ENCODE data around the gene FCHSD2. TPM values are rescaled to one million over a fixed set of nuclear protein-coding genes. Genes with fewer than 3 reads are reported as not detected.
A peak's percentile ranks its signal among the peaks of the same experiment; 100 is the strongest.
"Not testable (repeated sequence)": the region's sequence is repeated elsewhere in the genome, so short reads cannot be mapped to it uniquely, and the experiment has no call there.

The FCHSD2 gene
- total RNA-seq, 1 donor from 2014 or later, result 19.2 TPM

DNA sequence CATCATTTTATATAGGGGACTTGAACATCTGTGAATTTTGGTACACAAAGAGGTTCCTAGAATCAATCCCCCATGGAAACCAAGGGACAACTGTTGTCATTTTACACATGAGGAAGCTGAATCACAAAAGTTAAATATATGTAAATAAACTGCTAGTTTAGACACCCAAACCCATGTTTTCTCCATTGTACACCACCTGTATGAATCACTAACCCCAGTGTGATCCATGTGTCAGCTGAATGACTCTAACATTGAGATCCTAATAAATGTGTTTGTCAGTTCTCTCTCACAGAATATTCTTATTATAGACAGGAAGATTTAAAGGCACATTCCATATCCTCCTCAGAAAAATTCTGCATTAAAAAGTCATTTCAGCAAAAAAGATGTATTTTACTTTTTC lies 244.6 kb downstream of the FCHSD2 start:
- DNase-seq (ENCODE audit: low spot score), result no peak
- no peak for ATAC-seq

DNA sequence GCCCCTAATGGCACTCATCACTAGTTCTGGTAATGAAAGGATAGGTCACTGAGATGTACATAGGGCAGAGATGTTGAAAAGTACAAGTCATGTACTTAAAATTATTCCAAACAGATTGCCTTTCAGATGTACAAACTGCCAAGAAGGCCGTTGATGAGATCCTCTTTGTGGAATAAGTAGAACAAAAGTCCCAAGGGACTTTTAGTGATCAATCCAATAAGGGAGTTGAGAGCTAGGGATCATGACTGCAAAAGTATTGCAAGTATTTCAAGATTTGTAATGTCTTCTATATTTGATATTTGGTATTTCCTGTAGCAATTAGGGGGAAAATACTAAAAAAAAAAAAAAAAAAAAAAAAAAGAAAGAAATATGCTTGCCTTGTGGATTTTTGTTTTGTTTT lies 245.7 kb downstream of the FCHSD2 start:
- ATAC-seq (no peak), DNase-seq (ENCODE audit: low spot score) (no peak)

DNA sequence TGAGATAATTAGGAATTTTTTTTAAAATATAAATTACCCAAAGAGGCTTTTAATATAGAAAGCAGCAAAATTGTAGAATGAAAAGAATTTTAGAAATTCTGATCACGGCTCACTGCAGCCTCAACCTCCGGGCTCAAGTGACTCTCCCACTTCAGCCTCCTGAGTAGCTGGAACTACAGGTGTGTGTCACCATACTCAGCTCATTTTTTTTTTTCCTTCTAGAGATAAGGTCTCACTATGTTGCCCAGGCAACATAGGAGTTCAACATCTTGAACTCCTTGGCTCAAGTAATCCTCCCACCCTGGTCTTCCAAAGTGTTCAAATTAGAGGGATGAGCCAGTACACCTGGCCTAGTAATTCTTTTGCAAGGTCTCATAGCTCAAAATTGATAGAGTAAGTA lies 251.2 kb downstream of the FCHSD2 start:
- no peak for DNase-seq (ENCODE audit: low spot score)
- ATAC-seq, result no peak

DNA sequence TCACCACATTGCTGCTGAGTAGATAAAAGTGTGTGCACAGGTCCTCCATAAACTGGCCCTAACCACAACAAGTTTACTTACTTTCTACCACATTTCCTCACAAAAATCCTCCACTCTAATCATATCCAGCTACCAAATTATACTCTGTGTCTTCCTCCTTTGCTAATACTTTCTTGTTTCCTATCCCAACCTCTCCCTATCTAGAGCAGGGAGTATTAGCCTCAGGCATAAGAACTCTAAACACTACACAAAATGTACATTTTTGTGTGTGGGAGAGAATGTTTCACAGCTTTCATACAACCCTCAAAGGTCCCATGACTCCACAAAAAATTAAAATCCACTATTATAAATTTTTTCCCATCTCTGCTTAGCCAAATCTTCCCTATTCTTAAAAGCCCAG lies 255.5 kb downstream of the FCHSD2 start:
- no peak for DNase-seq (ENCODE audit: low spot score)

DNA sequence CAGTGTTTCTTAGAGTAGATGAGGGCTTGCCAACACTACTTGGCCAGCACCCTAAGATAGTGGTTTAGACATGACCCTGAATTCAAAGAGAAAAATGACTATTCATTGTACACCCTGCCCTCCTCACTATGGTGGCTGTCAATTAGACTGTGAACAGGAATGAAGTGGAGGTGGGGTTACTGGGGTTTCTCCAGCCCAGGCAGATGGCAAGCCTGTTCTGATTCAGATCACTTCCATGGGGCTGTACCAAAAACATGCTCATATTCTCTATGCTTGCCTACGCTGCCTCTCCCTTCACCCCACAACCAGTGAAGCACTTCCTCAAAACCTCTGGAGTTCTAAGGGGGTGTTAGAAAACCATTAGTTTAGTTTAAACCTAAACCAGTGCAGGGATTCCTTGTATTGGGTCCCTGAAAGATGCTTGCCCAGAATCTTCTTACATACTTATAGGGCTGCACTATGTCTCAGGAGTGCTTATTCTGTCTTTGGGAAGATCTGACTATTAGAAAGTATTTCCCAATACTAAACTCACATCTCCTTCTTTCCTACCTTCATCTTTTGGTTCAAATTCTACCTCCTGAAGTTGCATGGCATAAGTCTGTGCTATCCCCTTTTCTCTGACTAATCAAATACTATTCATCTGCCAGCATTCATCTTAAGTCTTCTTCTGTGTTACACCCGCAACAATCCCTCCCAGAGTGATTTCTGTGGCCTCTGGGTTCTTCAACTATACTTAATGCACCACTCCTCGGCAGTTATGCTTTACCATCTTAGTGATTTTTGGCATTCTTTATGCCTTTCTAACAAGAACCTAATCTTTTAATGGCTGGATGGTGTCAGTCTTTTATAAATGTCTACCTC lies 256.1 kb downstream of the FCHSD2 start:
- DNase-seq (ENCODE audit: low spot score) (no peak), ATAC-seq (no peak)

More for the DNA sequence above, 255.5 kb downstream of the FCHSD2 start:
- no peak for ATAC-seq

DNA sequence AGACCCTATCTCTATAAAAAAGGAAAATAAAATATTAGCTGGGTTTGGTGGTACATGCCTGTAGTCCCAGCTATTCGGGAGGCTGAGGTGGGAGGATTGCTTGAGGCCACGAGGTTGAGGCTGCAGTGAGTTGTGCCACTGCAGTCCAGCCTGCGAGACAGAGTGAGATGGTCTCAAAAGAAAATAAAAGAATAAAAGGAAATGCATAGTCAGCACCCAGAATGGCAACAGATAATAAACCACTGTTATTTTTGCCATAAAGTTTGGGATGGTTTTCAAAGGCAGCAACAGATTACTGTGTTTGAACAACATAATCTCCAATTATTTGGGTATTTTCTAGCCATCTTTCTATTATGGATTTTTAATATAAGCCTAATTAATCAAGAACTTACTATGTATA lies 266.0 kb downstream of the FCHSD2 start:
- no peak for ATAC-seq
- DNase-seq (ENCODE audit: low spot score), result no peak

DNA sequence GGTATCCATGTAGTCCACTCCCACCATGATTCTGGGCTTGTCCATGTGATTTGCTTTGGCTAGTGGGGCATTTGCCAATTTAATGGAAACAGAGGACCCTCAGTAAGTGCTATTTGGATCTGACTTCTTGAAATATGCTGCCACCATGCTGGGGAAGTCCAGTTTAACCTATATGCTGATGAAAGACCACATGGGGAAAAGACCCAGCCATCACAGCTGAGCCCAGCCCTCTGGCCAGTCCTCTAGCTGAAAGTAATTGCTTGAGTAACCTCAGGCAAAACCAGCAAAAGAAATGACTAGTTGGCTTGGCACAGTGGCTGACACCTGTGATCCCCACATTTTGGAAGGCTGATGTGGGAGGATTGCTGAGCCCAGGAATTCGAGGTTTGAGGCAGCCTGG lies 266.4 kb downstream of the FCHSD2 start:
- no peak for ATAC-seq
- no peak for DNase-seq (ENCODE audit: low spot score)

DNA sequence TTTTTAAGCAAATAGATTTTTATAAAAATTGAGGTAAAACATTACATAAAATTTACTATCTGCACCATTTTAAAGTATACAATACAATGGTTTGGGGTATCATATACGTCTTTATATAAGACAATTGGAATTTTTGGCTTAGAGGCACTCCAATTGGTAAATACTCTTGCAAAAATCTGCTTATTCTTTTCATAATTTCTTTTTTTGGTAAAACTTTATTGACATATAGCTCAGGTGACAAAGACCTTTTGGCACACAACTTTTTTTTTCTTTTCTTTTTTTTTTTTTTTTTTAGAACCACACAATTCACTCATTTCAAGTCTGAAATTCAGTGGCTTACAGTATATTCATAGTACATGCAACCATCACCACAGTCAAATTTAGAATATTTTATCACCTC lies 270.1 kb downstream of the FCHSD2 start:
- no peak for DNase-seq (ENCODE audit: low spot score)
- ATAC-seq, result no peak

DNA sequence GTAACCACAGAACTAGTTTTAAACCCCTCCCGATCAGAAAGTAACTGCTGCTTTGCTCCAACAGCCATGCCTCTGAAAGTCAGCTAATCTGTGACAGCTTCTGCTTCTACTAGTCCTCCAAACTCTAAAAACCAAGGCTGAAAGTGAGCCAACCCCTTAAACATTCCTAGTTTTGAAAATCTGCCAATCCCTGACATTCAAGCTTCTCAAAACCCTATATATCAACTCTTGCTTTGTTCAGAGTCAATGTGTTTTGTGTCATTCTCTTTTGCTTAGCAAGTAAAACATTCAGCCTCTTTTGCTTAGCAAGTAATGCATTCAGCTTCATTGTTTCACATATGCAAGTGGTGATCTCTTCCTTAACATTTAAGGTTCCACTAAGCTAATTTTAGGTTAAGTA lies 271.0 kb downstream of the FCHSD2 start:
- DNase-seq (ENCODE audit: low spot score), result no peak
- ATAC-seq, result no peak

DNA sequence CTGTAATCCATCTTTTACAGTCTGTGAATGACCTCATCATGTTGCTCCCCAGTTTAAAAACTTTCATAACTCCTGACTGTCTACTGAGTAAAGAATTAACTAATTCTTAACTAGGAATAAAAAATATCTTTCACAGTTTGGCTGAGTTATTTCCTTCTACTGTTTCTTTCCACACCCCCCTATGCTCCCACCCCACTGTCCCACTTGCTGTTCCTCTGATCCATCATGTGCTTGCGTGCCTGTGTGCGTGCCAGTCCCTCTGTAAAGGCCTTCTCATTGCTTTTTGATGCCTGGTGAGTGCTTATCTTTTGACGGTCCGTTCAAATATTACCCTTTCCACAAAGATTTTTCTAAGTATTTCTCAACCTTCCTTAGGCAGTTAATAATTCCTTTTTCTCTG lies 272.3 kb downstream of the FCHSD2 start:
- DNase-seq (ENCODE audit: low spot score) (no peak), ATAC-seq (no peak)

DNA sequence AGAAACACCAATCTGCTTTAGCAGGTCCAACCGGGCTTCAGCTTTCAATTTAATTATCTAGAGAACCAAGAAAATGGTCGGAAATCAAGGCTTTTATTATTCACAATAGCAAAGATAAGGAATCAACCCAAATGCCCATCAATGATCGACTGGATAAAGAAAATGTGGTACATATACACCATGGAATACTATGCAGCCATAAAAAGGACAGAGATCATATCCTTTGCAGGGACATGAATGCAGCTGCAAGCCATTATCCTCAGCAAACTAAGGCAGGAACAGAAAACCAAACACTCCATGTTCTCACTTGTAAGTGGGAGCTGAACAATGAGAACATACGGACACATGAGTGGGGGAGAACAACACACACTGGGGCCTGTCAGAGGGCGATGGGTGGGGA lies 274.1 kb downstream of the FCHSD2 start:
- no peak for DNase-seq (ENCODE audit: low spot score)
- no peak for ATAC-seq

DNA sequence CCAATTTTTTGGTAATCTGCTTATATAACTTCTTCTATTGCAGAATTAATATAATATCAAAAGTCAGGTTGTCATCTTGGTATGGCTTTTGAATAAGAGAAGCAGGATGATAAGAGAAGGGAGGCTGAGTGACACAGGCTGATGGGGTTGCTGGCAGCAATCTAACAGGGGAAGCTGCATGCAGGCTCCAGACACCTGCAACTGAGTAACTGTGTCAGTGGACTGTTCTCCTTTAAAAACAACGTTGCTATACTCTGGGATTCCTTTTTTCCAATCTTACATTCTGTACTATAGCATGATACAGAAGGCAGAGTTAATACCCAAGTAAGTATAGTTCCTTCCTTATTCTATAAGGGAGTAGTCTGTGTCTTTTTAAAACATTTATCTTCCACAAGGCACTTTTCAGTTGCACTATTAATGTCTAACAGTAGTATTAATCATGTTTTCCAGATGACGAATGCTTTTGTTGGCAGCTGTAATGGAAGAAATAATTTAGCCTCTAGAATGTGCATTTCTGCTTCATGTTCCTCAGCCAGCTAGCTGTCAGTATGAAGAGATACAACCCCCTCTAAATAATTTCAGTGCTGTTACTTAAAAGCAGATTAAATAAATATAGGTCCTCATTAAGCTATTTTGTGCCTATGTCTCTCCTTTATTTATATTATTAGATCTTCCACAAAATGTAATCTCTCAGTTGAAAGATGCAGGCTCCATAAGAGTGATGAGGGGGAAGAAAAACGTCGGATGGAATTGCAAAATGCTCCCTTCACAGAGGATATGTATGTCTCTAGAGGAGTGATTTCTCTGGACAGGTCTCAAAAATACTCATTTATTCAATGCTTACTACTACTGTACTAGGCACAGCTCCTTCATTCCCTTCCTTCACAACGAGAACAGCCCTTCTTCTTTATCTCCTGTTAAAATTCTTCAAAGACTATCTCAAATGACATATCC lies 277.1 kb downstream of the FCHSD2 start:
- DNase-seq (ENCODE audit: low spot score) (no peak), ATAC-seq (peak; percentile 15)

DNA sequence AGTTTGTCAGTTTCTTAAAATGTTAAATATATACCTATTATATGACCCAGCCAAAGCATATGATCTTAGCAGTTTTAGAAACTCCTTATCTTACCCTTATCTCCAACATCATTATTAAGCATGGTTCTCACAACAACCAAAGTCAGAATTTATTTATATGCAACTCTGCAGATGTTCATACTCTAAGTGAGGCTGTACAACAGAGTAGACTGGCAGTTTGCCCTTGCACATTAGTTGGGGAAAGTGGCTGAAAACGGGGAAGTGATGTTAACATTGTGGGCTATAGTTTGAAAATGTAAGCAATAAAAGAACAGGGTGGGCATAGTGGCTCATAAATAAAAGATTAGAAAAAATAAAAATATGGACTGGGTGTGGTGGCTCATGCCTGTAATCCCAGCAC lies 278.2 kb downstream of the FCHSD2 start:
- DNase-seq (ENCODE audit: low spot score), result no peak
- ATAC-seq, result no peak

DNA sequence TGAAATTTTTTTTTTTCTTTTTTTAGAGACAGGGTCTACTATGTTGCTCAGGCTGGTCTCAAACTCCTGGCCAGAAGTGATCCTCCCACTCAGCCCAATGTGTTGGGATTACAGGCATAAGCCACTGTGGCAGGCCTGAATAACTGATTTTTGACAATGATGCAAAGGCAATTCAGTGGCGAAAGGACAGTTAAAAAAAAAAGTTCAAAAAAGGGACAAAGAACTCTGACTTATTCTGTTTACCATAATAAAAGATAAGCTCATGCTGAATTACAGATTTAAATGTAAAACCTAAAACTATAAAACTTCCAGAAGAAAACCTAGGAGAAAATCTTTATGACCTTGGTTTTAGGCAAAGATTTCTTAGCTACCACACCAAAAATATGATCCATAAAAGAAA lies 279.0 kb downstream of the FCHSD2 start:
- no peak for DNase-seq (ENCODE audit: low spot score)
- no peak for ATAC-seq

DNA sequence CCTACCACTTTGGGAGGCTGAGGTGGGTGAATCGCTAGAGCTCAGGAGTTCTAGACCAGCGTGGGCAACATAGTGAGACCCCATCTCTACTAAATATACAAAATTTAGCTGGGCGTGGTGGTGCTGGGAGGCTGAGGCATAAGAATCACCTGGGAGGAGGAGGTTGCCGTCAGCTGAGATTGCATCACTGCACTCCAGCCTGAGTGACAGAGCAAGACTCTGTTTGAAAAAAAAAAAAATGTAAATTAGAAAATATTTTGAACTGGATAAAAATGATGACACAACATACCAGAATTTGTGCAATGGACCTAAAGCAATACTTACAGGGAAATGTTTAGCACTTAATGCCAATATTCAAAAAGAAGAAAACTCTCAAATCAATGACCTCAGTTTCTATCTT lies 281.5 kb downstream of the FCHSD2 start:
- DNase-seq (ENCODE audit: low spot score) (no peak), ATAC-seq (no peak)

DNA sequence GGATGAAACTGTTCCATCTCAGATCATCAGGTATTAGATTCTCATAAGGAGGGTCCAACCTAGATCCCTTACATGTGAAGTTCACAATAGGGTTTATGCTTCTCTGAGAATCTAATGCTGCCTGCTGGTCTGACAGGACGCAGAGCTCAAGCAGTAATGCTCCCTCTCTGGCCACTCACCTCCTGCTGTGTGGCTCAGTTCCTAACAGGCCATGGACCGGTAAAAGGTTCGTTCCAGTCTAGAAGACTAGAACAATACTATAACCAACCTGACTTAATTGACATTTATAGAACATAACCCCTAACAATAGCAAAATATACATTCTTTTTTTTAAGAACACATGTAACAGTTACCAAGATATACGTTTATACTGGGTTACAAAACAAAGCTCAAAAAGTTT lies 282.1 kb downstream of the FCHSD2 start:
- DNase-seq (ENCODE audit: low spot score) (no peak), ATAC-seq (no peak)

DNA sequence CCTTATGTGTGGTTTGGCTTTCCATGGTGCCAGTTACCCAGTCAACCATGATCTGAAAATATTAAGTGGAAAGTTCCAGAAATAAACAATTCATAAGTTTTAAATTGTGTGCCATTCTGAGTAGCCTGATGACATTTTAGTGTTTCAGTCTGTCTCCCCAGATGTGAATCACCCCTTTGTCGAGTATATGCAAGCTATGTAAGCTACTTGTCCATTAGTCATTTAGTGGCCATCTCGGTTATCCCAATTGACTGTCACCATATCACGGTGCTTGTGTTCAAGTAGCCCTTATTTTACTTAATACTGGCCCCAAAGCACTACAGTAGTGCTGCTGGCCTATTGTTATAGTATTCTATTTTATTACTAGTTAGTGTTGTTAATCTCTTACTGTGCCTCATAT lies 283.0 kb downstream of the FCHSD2 start:
- ATAC-seq (no peak), DNase-seq (ENCODE audit: low spot score) (no peak)

DNA sequence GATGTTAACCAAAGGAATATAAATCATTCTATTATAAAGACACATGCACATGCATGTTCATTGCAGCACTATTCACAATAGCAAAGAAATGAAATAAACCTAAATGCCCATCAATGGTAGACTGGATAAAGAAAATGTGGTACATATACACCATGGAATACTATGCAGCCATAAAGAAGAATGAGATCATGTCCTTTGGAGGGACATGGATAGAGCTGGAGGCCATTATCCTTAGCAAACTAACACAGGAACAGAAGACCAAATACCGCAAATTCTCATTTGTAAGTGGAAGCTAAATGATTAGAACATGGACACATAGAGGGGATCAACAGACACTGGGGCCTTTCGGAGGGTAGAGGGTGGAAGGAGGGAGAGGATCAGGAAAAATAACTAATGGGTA lies 283.9 kb downstream of the FCHSD2 start:
- not testable (repeated sequence) for ATAC-seq; DNase-seq (ENCODE audit: low spot score)

DNA sequence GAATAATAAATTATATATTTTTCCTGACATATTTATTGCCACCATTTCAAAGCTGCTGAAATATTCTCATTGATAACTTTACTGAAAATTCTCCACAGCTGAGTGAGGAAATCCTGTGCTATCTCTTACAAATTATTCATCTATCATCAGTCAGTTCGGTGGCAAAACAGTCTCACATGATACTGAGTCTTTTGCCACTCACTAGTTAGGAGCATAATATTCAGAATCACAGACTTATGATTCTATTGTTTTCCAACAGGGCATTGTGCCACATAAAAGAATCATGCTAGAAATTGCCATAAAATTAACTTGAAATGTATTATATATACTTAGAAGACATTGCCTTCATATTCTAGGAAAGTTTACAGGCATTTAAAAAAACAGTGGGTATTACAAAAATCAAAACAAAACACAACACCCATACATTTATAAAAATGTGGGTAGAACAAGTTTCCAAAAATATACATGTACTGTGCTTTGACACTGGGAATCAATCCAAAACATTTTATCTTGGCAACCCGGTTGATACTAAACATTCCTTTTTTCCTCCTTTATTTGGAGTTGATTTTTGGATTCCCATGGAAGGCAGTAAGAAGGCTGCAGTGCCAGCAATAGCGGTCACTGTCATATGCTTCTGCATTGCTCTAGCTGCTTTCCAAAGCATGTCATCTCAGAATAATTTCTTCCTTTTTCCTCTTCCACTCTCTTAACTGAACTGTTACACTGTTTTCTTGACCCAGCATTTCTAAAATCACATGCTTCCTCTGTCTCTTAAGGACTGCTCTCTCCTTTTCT lies 285.4 kb downstream of the FCHSD2 start:
- ATAC-seq (peak; percentile 68), DNase-seq (ENCODE audit: low spot score) (no peak)

DNA sequence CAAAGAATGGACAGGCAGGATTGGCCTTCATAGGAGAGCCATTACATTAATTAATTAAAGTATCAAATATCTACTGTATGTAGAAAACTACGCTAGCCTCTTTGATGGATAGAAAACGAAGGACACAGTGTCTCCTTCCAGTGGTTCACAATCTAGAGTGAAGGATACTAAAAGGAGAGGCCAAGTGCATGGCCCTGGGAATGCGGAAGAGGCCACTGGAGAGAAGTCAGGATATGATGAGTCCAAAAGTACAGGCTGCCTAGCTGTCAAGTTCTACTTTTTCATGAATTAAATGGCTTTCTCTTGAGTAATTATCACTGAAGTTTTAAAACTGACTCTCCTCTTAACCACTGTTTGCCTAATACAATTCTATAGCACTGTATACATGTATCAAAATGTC lies 286.1 kb downstream of the FCHSD2 start:
- ATAC-seq (peak; percentile 54), DNase-seq (ENCODE audit: low spot score) (no peak)

DNA sequence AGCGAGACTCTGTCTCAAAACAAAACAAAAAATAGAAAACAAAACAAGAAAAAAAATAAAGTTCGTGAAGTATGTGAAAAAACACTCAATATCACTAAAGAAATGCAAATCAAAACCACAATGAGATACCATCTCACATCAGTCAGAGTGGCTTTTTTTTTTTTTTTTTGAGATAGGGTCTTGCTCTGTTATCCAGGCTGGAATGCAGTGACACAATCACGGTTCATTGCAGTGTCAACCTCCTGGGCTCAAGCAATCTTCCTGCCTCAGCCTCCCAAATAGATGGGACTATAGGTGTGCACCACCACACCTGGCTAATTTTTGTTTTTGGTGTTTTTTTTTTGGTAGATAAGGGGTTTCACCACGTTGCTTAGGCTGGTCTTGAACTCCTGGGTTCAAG lies 290.4 kb downstream of the FCHSD2 start:
- DNase-seq (ENCODE audit: low spot score) (no peak), ATAC-seq (no peak)

Data from left lobe of liver (tissue), 2 donors.